GM19035 (cell line): Measurements from ENCODE around the gene ACOX3.
A peak's percentile ranks its signal among the peaks of the same experiment; 100 is the strongest.
"Not testable (repeated sequence)": the region's sequence is repeated elsewhere in the genome, so short reads cannot be mapped to it uniquely, and the experiment has no call there.

ENCODE experiments used
- ATAC-seq: cut with Tn5 transposase; IDR thresholded peaks from one replicate; pipeline ENCODE4 v1.9.1; 2021; ENCODE audit not compliant: unreplicated experiment

Gene ACOX3

GRCh38 chr4:8435656-8436121 lies 4.8 kb downstream of the ACOX3 start:
- ATAC-seq: peak; percentile 51

GRCh38 chr4:8434251-8435073 lies 6.1 kb downstream of the ACOX3 start:
- ATAC-seq: no peak

- ATAC-seq: no peak
Measured at GRCh38 chr4:8433136-8433535, 7.4 kb downstream of the ACOX3 start.

- ATAC-seq: no peak
Measured at GRCh38 chr4:8431553-8431952, 9.0 kb downstream of the ACOX3 start.

- peak; percentile 94 for ATAC-seq
Measured at GRCh38 chr4:8428288-8429097, 12.0 kb downstream of the ACOX3 start.

GRCh38 chr4:8427761-8428287 lies 12.7 kb downstream of the ACOX3 start:
- ATAC-seq: peak; percentile 48

GRCh38 chr4:8427262-8427661 lies 13.3 kb downstream of the ACOX3 start:
- ATAC-seq: no peak

GRCh38 chr4:8422786-8423185 lies 17.7 kb downstream of the ACOX3 start:
- no peak for ATAC-seq

- no peak for ATAC-seq
Measured at GRCh38 chr4:8422327-8422726, 18.2 kb downstream of the ACOX3 start.

GRCh38 chr4:8420151-8420550 lies 20.4 kb downstream of the ACOX3 start:
- ATAC-seq: not testable (repeated sequence)

- peak; percentile 88 for ATAC-seq
Measured at GRCh38 chr4:8419222-8420041, 21.1 kb downstream of the ACOX3 start.

- no peak for ATAC-seq
Measured at GRCh38 chr4:8417071-8417614, 23.4 kb downstream of the ACOX3 start.

GRCh38 chr4:8414377-8414776 lies 26.1 kb downstream of the ACOX3 start:
- ATAC-seq: no peak

GRCh38 chr4:8412288-8412687 lies 28.2 kb downstream of the ACOX3 start:
- no peak for ATAC-seq

- ATAC-seq: no peak
Measured at GRCh38 chr4:8411351-8412180, 29.0 kb downstream of the ACOX3 start.

GRCh38 chr4:8410641-8411271 lies 29.8 kb downstream of the ACOX3 start:
- no peak for ATAC-seq

GRCh38 chr4:8410066-8410625 lies 30.4 kb downstream of the ACOX3 start:
- no peak for ATAC-seq

- no peak for ATAC-seq
Measured at GRCh38 chr4:8409264-8410065, 31.1 kb downstream of the ACOX3 start.
